A375 (cell line): ENCODE results near the gene KRT36. TPM values are rescaled to one million over a fixed set of nuclear protein-coding genes. Genes with fewer than 3 reads are reported as not detected.

Experiments used
- small RNA-seq: library from RNA; depleted of rRNA; stranded (forward); fragments of <200 nt; gene quantifications from one replicate; pipeline ENCODE3, GENCODE V24; 2014
- total RNA-seq: library from RNA; depleted of rRNA; stranded (reverse); fragments of >200 nt; shearing (Covaris generic); gene quantifications from 2 replicates; pipeline ENCODE4 v1.2.3, GENCODE V29; 2014; rRNA removed

The KRT36 gene
- not detected in 2 replicates for total RNA-seq

GRCh38 chr17:41489531-41489930 is at the start of gene KRT36:
KRT36 (minus strand) TSS chr17:41489910; CDS start chr17:41489864, 46 bp downstream.

GRCh38 chr17:41518789-41519449 is 29.2 kb upstream of the KRT36 start, which contains the start of gene KRT15:
KRT15 (minus strand) TSS chr17:41518890; CDS start chr17:41518827, 63 bp downstream.

GRCh38 chr17:41505007-41505808 is 15.5 kb upstream of the KRT36 start, which contains the start of gene KRT13:
KRT13 (minus strand) TSS chr17:41505612; CDS start chr17:41505550, 62 bp downstream.

GRCh38 chr17:41481036-41481435 is 8.7 kb downstream of the KRT36 start, which contains the start of gene KRT35:
KRT35 (minus strand) TSS chr17:41481151; CDS start chr17:41481097, 54 bp downstream.

GRCh38 chr17:41466988-41467387 is 22.7 kb downstream of the KRT36 start, which contains the start of gene KRT32:
KRT32 (minus strand) TSS chr17:41467386; CDS start chr17:41467325, 61 bp downstream.

GRCh38 chr17:41440531-41441033 is 49.1 kb downstream of the KRT36 start, which contains the start of gene KRT38:
KRT38 (minus strand) TSS chr17:41440983; CDS start chr17:41440921, 62 bp downstream.

Small RNA genes lying within 50 kb of the gene (small RNA-seq; reads per million reads assigned to genes)
- 3.2 reads per million, percentile 81 among the genes with 10 or more reads in this experiment for gene RNU2-32P

Other genes starting within 250 kb of the KRT36 start
- gene KRTAP9-4, start 240.2 kb downstream of the KRT36 start, total RNA-seq = not detected in 2 replicates
- not detected in 2 replicates for gene KRTAP9-9, start 234.5 kb downstream of the KRT36 start, total RNA-seq
- gene KRTAP9-6, start 224.5 kb downstream of the KRT36 start, total RNA-seq = not detected in 2 replicates
- not detected in 2 replicates for gene KRTAP9-7, start 214.2 kb downstream of the KRT36 start, total RNA-seq
- gene KRTAP29-1, start 187.1 kb downstream of the KRT36 start, total RNA-seq = not detected in 2 replicates
- gene KRTAP16-1, start 180.6 kb downstream of the KRT36 start, total RNA-seq = not detected in 2 replicates
- not detected in 2 replicates for gene KRTAP17-1, start 174.2 kb downstream of the KRT36 start, total RNA-seq
- not detected in 2 replicates for gene KRT33A, start 139.1 kb downstream of the KRT36 start, total RNA-seq
- gene KRT33B, start 120.1 kb downstream of the KRT36 start, total RNA-seq = 0.29 TPM in 1 of 2 replicates, not detected in the other
- gene KRT34, start 107.6 kb downstream of the KRT36 start, total RNA-seq = 0.23 and 0.77 TPM in 2 replicates
- not detected in 2 replicates for gene KRT31, start 92.3 kb downstream of the KRT36 start, total RNA-seq
- not detected in 2 replicates for gene KRT37, start 65.3 kb downstream of the KRT36 start, total RNA-seq
- not detected in 2 replicates for gene KRT38, start 48.9 kb downstream of the KRT36 start, total RNA-seq
- gene KRT32, start 22.5 kb downstream of the KRT36 start, total RNA-seq = 0.08 and 0.19 TPM in 2 replicates
- not detected in 2 replicates for gene KRT35, start 8.8 kb downstream of the KRT36 start, total RNA-seq
- not detected in 2 replicates for gene KRT13, start 15.7 kb upstream of the KRT36 start, total RNA-seq
- gene KRT15, start 29.0 kb upstream of the KRT36 start, total RNA-seq = 11.1 and 18.7 TPM in 2 replicates
- gene KRT19, start 38.4 kb upstream of the KRT36 start, total RNA-seq = 0.29 TPM in 1 of 2 replicates, not detected in the other
- 2.2 and 2.6 TPM in 2 replicates for gene KRT9, start 82.1 kb upstream of the KRT36 start, total RNA-seq
- 56.1 and 63.7 TPM in 2 replicates for gene KRT14, start 97.0 kb upstream of the KRT36 start, total RNA-seq
- gene KRT16, start 122.9 kb upstream of the KRT36 start, total RNA-seq = 1.4 and 1.6 TPM in 2 replicates
- 0.45 TPM in 2 replicates for gene KRT17, start 134.7 kb upstream of the KRT36 start, total RNA-seq
- gene EIF1, start 199.0 kb upstream of the KRT36 start, total RNA-seq = 130 and 141 TPM in 2 replicates
- not detected in 2 replicates for gene GAST, start 222.4 kb upstream of the KRT36 start, total RNA-seq
- 0.15 TPM in 1 of 2 replicates, not detected in the other for gene HAP1, start 244.7 kb upstream of the KRT36 start, total RNA-seq